AG04449 (cell line): ENCODE data around the gene FXYD3.

Experiments
- CTCF ChIA-PET: fragments of 350-600 bp; formaldehyde crosslinking; extraction: SDS; loops from one replicate; lab custom pipeline; 2021; ENCODE audit warnings: antibody characterized with exemption; lab: Yijun Ruan, JAX
- POLR2A ChIA-PET: fragments of 400-600, 350-600 bp; formaldehyde crosslinking; extraction: SDS; loops from one replicate; lab custom pipeline; 2020; ENCODE audit warnings: antibody characterized with exemption, inconsistent platforms; lab: Yijun Ruan, JAX
- DNase-seq: peaks from one replicate; pipeline ENCODE4 v3.0.0-alpha.2; 2010; ENCODE audit warnings: low read depth, low spot score
- H3K4me3 ChIP-seq: 2 replicates; pipeline ENCODE4 v1.5.1; 2011; ENCODE audit warnings: low read depth, mild to moderate bottlenecking, control low read depth, low read length
- CTCF ChIP-seq: IDR thresholded peaks from one replicate; pipeline ENCODE4 v1.5.1; 2011; ENCODE audit warnings: mild to moderate bottlenecking, moderate library complexity, low read length, control low read depth, inconsistent platforms; ENCODE audit not compliant: insufficient read depth; ENCODE audit errors: missing control alignments

FXYD3 gene

GRCh38 chr19:35109395-35110112 is 6.1 kb upstream of the FXYD3 start:
- POLR2A ChIA-PET: no interaction called here

GRCh38 chr19:35110974-35111373 is 4.6 kb upstream of the FXYD3 start:
- no peak overlapping the region for H3K4me3 ChIP-seq
- DNase-seq: no peak
- CTCF ChIA-PET: interaction anchor here (0.8 to 3.1 kb wide), 9 partner anchors 9 to 44 kb away, joined by 3 to 22 read pairs (median 9); partner anchors contain the start of gene LGI4
- POLR2A ChIA-PET: interaction anchor here (1.1 kb wide), 1 partner anchor 14 kb away, joined by 3 read pairs; no protein-coding TSS in a partner anchor
- no peak for TF ChIP-seq CTCF

More at GRCh38 chr19:35109395-35110112, 6.1 kb upstream of the FXYD3 start:
- H3K4me3 ChIP-seq: no peak overlapping the region
- no peak for TF ChIP-seq CTCF
- no peak for DNase-seq
- CTCF ChIA-PET: interaction anchor here (1.0 to 3.1 kb wide), 5 partner anchors 10 to 26 kb away, joined by 5 to 22 read pairs (median 9); partner anchors contain the start of gene LGI4

- DNase-seq: no peak
- ChIA-PET POLR2A (no interaction called here), CTCF (interaction anchor here (2.9 kb wide), 1 partner anchor 21 kb away, joined by 10 read pairs; no protein-coding TSS in a partner anchor)
- no peak overlapping the region for H3K4me3 ChIP-seq
- no peak for TF ChIP-seq CTCF
These were observed 2.5 kb upstream of the FXYD3 start for GRCh38 chr19:35112995-35113688.

GRCh38 chr19:35114353-35115176 is 1.1 kb upstream of the FXYD3 start:
- TF ChIP-seq CTCF: peak; percentile 96
- no peak for DNase-seq
- H3K4me3 ChIP-seq: peak overlapping the region; percentile 6; the same call in 1 of the 2 replicates
- ChIA-PET CTCF (interaction anchor here (0.6 to 6.9 kb wide), 25 partner anchors 8 to 161 kb away, joined by 3 to 78 read pairs (median 6); partner anchors contain the start of genes FXYD1, FXYD5 and LGI4), POLR2A (no interaction called here)

GRCh38 chr19:35116072-35116801 is 614 bp downstream of the FXYD3 start:
- no peak for DNase-seq
- ChIA-PET POLR2A (no interaction called here), CTCF (interaction anchor here (1.2 to 6.9 kb wide), 13 partner anchors 8 to 72 kb away, joined by 3 to 78 read pairs (median 12); partner anchors contain the start of genes FXYD1, FXYD5 and LGI4)
- no peak for TF ChIP-seq CTCF
- H3K4me3 ChIP-seq: no peak overlapping the region
